Fibroblast of mammary gland (primary cell): ENCODE results near the gene PHTF1.

Source experiments
- DNase-seq: peaks from one replicate; pipeline ENCODE4 v3.0.0-alpha.2; 2010; ENCODE audit warnings: low read depth
- H3K4me3 ChIP-seq: 2 replicates; pipeline ENCODE4 v1.5.1; 2011; ENCODE audit warnings: low read depth, mild to moderate bottlenecking, low read length, moderate library complexity; ENCODE audit not compliant: control insufficient read depth
- TF ChIP-seq, protein P1 (sequence below): conservative IDR thresholded peaks from 2 replicates; pipeline ENCODE4 v1.5.1; 2011; ENCODE audit warnings: low read depth, low read length, inconsistent platforms; ENCODE audit not compliant: control insufficient read depth, insufficient read depth

Gene PHTF1

DNA sequence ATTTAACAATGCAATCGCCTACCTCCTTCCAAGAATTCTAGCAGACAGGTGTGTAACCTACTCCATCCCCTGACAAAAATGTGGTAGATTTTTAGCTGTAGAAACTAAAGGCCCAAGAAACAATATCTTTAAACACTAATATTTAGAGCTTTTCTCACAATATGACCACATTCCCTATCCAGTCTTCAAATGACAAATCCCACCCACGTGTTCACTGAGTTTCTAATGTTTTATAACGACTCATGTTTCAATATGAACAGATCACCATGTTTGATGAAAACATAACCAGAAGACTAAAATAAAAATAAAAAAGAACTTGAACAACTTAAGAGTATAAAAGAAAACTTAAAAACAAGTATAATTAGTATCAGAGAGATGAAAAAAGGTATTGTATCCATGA, 28.4 kb upstream of the PHTF1 start:
- DNase-seq: peak; percentile 36
- H3K4me3 ChIP-seq: no peak overlapping the region
- TF ChIP-seq, protein P1, sequence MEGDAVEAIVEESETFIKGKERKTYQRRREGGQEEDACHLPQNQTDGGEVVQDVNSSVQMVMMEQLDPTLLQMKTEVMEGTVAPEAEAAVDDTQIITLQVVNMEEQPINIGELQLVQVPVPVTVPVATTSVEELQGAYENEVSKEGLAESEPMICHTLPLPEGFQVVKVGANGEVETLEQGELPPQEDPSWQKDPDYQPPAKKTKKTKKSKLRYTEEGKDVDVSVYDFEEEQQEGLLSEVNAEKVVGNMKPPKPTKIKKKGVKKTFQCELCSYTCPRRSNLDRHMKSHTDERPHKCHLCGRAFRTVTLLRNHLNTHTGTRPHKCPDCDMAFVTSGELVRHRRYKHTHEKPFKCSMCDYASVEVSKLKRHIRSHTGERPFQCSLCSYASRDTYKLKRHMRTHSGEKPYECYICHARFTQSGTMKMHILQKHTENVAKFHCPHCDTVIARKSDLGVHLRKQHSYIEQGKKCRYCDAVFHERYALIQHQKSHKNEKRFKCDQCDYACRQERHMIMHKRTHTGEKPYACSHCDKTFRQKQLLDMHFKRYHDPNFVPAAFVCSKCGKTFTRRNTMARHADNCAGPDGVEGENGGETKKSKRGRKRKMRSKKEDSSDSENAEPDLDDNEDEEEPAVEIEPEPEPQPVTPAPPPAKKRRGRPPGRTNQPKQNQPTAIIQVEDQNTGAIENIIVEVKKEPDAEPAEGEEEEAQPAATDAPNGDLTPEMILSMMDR: no peak

DNA sequence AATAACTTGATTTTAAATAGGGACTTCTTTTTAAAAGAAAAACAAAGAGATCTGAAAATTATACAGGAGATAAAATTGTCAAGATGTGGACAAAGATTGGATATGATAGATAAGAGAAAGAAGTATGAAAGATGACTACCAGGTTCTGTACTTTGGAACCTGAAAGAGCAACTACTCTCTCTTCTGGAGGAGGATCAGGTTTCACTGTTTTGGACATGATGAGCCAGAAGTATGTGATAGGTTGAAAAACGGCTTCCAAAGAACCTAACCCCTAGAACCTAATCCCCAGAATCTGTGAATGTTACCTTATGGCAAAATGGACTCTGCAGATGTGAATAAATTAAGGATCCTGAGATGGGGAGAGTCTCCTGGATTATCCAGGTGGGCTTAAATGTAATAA, 26.8 kb upstream of the PHTF1 start:
- TF ChIP-seq, protein P1: no peak
- peak; percentile 38 for DNase-seq
- H3K4me3 ChIP-seq: no peak overlapping the region

- no peak for DNase-seq
- TF ChIP-seq, protein P1: no peak
- no peak overlapping the region for H3K4me3 ChIP-seq
Measured at GRCh38 chr1:113784104-113784779, 25.0 kb upstream of the PHTF1 start.

- TF ChIP-seq, protein P1: no peak
- peak; percentile 60 for DNase-seq
- no peak overlapping the region for H3K4me3 ChIP-seq
Measured at GRCh38 chr1:113783254-113784103, 24.2 kb upstream of the PHTF1 start.

DNA sequence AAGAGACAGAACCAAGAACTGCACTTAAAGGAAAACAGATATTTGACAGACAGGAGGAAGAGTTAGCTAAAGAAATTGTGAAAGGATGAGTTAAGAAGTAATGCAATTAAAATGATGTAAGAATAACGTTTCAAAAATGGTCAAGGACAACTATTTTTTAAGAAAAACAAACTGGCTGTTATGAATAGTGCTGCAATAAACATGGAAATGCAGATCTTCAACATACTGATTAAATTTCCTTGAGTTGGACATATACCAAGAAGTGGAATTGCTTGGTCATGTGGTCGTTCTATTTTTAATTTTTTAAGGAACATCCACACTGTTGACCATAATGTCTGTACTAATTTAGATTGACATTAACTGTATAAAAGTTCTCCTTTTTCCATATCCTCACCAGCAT, 23.1 kb upstream of the PHTF1 start:
- DNase-seq: no peak
- TF ChIP-seq, protein P1: no peak

DNA sequence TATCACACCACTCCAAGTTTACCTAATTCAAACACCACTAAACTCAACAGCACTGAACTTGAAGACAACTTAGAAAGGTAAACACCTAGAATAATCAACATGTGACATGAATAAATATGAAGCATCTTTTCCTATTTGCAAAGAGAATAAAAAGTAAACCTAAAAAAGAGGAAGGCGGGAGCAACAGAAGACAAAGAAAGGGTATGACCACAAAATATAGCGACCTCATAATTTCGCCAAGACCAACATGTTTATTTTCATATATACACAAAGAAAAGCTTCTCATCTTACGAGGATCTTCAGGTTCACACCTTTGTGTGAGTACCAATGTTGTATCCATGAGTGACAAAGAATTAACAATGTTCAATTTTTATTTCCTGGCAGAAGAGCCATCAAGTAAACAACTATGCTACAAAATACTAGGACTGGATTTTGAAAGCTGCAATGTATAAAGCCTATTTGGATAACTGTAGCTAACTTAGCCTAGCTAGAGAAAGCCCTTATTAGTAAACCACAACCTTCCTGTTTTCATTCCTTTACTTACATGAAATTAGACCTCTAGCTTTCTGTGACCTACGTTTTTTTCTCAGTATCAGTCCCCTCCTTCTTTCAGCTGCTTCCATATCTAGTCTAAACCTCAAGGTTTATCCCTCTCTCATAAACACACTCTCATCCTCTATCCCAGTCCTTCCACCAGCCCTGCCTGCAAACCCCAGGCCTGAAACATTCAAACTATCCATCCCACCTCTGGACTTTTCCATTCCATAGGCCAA, 21.3 kb upstream of the PHTF1 start:
- H3K4me3 ChIP-seq: no peak overlapping the region
- TF ChIP-seq, protein P1: no peak
- DNase-seq: no peak

More for the DNA sequence above, 23.1 kb upstream of the PHTF1 start:
- H3K4me3 ChIP-seq: no peak overlapping the region
